ENCODE measurements around the gene TPRG1. TPM values are rescaled to one million over a fixed set of nuclear protein-coding genes. Genes with fewer than 3 reads are reported as not detected.

Gene TPRG1
- total and polyA plus RNA-seq, 7 donors, result 0.23 to 9.1 (median 3.2) TPM

- no peaks in the 10 kb centered on the region for H3K27me3 ChIP-seq
- no peaks in the 10 kb centered on the region for H3K4me1 ChIP-seq
- intact Hi-C loops (cut with DNase I), result no loop called here
- no peaks in the 10 kb centered on the region for H3K36me3 ChIP-seq
- H3K9me3 ChIP-seq, result no peaks in the 10 kb centered on the region
- no peak overlapping the region for H3K4me3 ChIP-seq
- DNase-seq, result no peak
- no peak overlapping the region for H3K27ac ChIP-seq
- TF ChIP-seq POLR2A (IDR thresholded peaks at IDR 0.05), result no peak
- TF ChIP-seq POLR2AphosphoS5 (IDR thresholded peaks at IDR 0.05), result no peak
- no peak for TF ChIP-seq EP300 (IDR thresholded peaks at IDR 0.05)
- no peak for TF ChIP-seq CTCF (IDR thresholded peaks at IDR 0.05)
- 92 to 94% methylated on average over 11 of the region's 11 CpGs for WGBS, 2 donors
Measured at GRCh38 chr3:189157232-189158007, 14.4 kb upstream of the TPRG1 start.

- intact Hi-C loops (cut with DNase I), result no loop called here
- TF ChIP-seq POLR2AphosphoS5 (IDR thresholded peaks at IDR 0.05), result no peak
- no peak for TF ChIP-seq CTCF (IDR thresholded peaks at IDR 0.05)
- no peak for TF ChIP-seq EP300 (IDR thresholded peaks at IDR 0.05)
- no peak for TF ChIP-seq POLR2A (IDR thresholded peaks at IDR 0.05)
- no peaks in the 10 kb centered on the region for H3K9me3 ChIP-seq
- no peaks in the 10 kb centered on the region for H3K27me3 ChIP-seq
- H3K27ac ChIP-seq, result no peak overlapping the region
- H3K4me1 ChIP-seq, result no peaks in the 10 kb centered on the region
- no peaks in the 10 kb centered on the region for H3K36me3 ChIP-seq
- 85 to 86% methylated on average over 7 of the region's 7 CpGs for WGBS, 2 donors
- no peak overlapping the region for H3K4me3 ChIP-seq
- DNase-seq, result no peak
Measured at GRCh38 chr3:189158034-189158433, 13.7 kb upstream of the TPRG1 start.

DNA sequence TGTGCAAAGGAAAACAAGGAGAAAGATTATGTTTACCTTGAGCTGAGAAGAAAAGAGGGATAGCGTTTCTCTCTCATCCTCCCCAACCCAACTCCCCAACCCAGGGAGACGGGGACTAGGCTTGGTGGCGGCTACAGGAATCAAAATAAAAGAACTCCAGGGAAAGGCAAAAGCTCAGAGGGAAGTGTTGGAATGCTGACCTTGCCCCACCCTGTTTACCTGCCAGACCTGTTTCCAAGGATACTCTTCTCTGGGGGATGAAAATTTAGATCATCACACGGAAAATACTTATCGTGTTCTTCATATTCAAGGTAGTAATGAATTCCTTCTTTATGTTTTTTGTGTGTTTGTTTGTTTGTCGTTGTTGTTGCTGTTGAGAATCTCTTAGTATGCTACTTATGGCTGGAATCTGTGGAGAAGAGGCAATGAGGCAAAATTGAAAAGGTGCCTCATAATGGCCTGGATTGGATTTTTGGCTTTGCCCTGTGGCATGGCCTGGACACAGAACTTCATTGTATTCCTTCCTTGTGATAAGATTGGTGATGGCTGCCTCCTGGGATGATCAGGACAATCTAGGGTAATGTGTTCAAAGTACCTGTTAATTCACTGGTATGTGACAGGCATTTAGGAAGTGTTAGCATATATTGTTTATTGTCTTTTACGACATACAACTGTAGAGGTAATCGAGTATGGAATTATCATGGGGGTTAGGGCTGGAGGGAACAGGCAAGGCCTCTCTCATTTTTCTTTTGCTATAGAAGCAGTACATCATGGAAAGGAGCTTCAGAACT lies 11.1 kb upstream of the TPRG1 start:
- intact Hi-C loops (cut with DNase I), result no loop called here
- Histone ChIP-seq H3K36me3 (no peaks in the 10 kb centered on the region), H3K9me3 (no peaks in the 10 kb centered on the region), H3K4me1 (no peaks in the 10 kb centered on the region), H3K27me3 (no peaks in the 10 kb centered on the region), H3K27ac (no peak overlapping the region), H3K4me3 (no peak overlapping the region)
- 22 to 74% methylated on average over 8 of the region's 8 CpGs for WGBS, 2 donors
- no peak for DNase-seq
- TF ChIP-seq EP300 (IDR thresholded peaks at IDR 0.05) (no peak), CTCF (IDR thresholded peaks at IDR 0.05) (no peak), POLR2AphosphoS5 (IDR thresholded peaks at IDR 0.05) (no peak), POLR2A (IDR thresholded peaks at IDR 0.05) (no peak)

DNA sequence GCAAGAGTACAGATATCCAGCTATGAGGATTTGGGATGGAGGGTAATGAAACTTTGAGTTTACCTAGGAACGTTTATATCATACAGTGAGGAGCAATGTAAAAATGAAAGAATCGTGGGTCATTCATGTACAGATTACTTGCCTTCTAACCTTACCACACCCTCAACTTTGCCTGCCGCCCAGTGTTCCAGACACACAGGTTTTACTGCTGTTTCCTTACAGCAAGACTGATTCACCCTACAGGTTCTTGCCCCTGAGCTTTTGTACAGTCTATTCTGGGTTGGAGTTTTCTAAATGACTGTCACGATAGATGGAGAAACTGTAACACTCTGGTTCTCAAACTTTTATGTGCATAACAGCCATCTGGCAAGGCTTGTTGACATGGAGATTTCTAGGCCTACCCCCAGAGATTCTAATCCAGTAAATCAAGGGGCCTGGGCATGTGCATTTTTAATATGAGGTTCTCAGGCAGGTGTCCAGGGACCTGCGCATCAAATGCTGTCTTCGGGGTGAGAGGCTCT lies 6.6 kb upstream of the TPRG1 start:
- TF ChIP-seq CTCF (IDR thresholded peaks at IDR 0.05) (no peak), POLR2A (IDR thresholded peaks at IDR 0.05) (no peak), POLR2AphosphoS5 (IDR thresholded peaks at IDR 0.05) (no peak), EP300 (IDR thresholded peaks at IDR 0.05) (no peak)
- 21 to 74% methylated on average over 6 of the region's 6 CpGs for WGBS, 2 donors
- no peaks in the 10 kb centered on the region for H3K27me3 ChIP-seq
- intact Hi-C loops (cut with DNase I), result no loop called here
- no peaks in the 10 kb centered on the region for H3K9me3 ChIP-seq
- no peak for DNase-seq
- H3K36me3 ChIP-seq, result no peaks in the 10 kb centered on the region
- no peaks in the 10 kb centered on the region for H3K4me1 ChIP-seq
- H3K27ac ChIP-seq, result no peak overlapping the region
- H3K4me3 ChIP-seq, result no peak overlapping the region
